HUDEP-2 (cell line): Measurements from ENCODE around the gene PTGR3.

Source experiments
- DNase-seq, 76 experiments: peaks; one replicate each; lab custom pipeline; 2025; ENCODE audit not compliant: unreplicated experiment in 76 of 76; lab: John Stamatoyannopoulos, UW

PTGR3 gene

GRCh38 chr18:75216212-75216910, 7.4 kb upstream of the PTGR3 start:
- DNase-seq = no peak

- no peak for DNase-seq
Observed at GRCh38 chr18:75215663-75216062, 6.7 kb upstream of the PTGR3 start.

- no peak for DNase-seq
Observed at GRCh38 chr18:75214766-75215510, 6.0 kb upstream of the PTGR3 start.

GRCh38 chr18:75214332-75214690, 5.4 kb upstream of the PTGR3 start:
- no peak for DNase-seq

- no peak for DNase-seq
Observed at GRCh38 chr18:75213611-75214331, 4.8 kb upstream of the PTGR3 start.

- no peak for DNase-seq
Observed at GRCh38 chr18:75212751-75213090, 3.8 kb upstream of the PTGR3 start.

- peak in 9 of 76 experiments; percentile 8 to 51 (median 17) for DNase-seq
Observed at GRCh38 chr18:75211953-75212750, 3.2 kb upstream of the PTGR3 start.

GRCh38 chr18:75211626-75211952, 2.6 kb upstream of the PTGR3 start:
- DNase-seq = peak in 1 of 76 experiments; percentile 51

GRCh38 chr18:75211002-75211621, 2.2 kb upstream of the PTGR3 start:
- peak in 8 of 76 experiments; percentile 9 to 50 (median 30) for DNase-seq

- DNase-seq = peak in 72 of 76 experiments; percentile 4 to 90 (median 65)
Observed at GRCh38 chr18:75210274-75211001, 1.5 kb upstream of the PTGR3 start, which contains the start of gene TSHZ1. Gene TSHZ1, plus strand, starts transcription at chr18:75210797. Its CDS starts 1,080 bp downstream, at chr18:75211877.

- peak in 6 of 76 experiments; percentile 26 to 43 (median 36) for DNase-seq
Observed at GRCh38 chr18:75209951-75210258, 966 bp upstream of the PTGR3 start.

GRCh38 chr18:75208836-75209128, 157 bp downstream of the PTGR3 start:
- DNase-seq = peak in 13 of 76 experiments; percentile 39 to 79 (median 56)

- peak in 66 of 76 experiments; percentile 5 to 74 (median 50) for DNase-seq
Observed at GRCh38 chr18:75208155-75208835, 644 bp downstream of the PTGR3 start.

- peak in 16 of 76 experiments; percentile 6 to 53 (median 38) for DNase-seq
Observed at GRCh38 chr18:75207310-75208154, 1.4 kb downstream of the PTGR3 start.

- DNase-seq = no peak
Observed at GRCh38 chr18:75206452-75207309, 2.3 kb downstream of the PTGR3 start.

GRCh38 chr18:75205514-75206132, 3.3 kb downstream of the PTGR3 start:
- peak in 1 of 76 experiments; percentile 0 for DNase-seq
